Neutrophil (primary cell): ENCODE results near the gene LRRC61.

Experiments
- H3K27ac ChIP-seq: fragments of 200-600 bp; sonication (generic); 2 replicates; pipeline ENCODE4 v1.5.1; 2016; ENCODE audit warnings: mild to moderate bottlenecking, moderate library complexity
- H3K27me3 ChIP-seq: fragments of 200-600 bp; sonication (generic); 2 replicates; pipeline ENCODE4 v1.6.0; 2016; ENCODE audit warnings: mild to moderate bottlenecking
- H3K36me3 ChIP-seq: fragments of 200-600 bp; sonication (generic); 2 replicates; pipeline ENCODE4 v1.5.1; 2017
- H3K4me1 ChIP-seq, 2 experiments: fragments of 200-600 bp in 1 of 2; sonication (generic) in 1 of 2; 1 replicate in 1 of 2; 2 replicates in 1 of 2; pipeline versions ENCODE4 v1.5.1 to v1.6.1; 2013 to 2016; ENCODE audit warnings: low read depth in 1 of 2, low read length in 1 of 2, mild to moderate bottlenecking in 1 of 2, moderate library complexity in 1 of 2; ENCODE audit not compliant: control insufficient read depth in 1 of 2, insufficient read depth in 1 of 2
- H3K4me3 ChIP-seq, 2 experiments: fragments of 200-600 bp in 1 of 2; sonication (generic) in 1 of 2; 1 replicate in 1 of 2; 2 replicates in 1 of 2; pipeline ENCODE4 v1.5.1; 2013 to 2016; ENCODE audit warnings: low read depth in 1 of 2, low read length in 1 of 2, mild to moderate bottlenecking in 1 of 2, moderate library complexity in 1 of 2
- H3K9me3 ChIP-seq: fragments of 200-600 bp; sonication (generic); 2 replicates; pipeline ENCODE4 v1.5.1; 2016
- CTCF ChIP-seq: fragments of 200-600 bp; sonication (generic); IDR thresholded peaks from 2 replicates; pipeline ENCODE4 v1.5.1; 2016; ENCODE audit warnings: antibody characterized with exemption

Gene LRRC61

GRCh38 chr7:150337659-150338081, 14.5 kb downstream of the LRRC61 start:
- Histone ChIP-seq H3K9me3 (no peaks in the 10 kb centered on the region), H3K4me3 (no peak overlapping the region), H3K36me3 (peaks cover 59% of the 10 kb centered on the region), H3K4me1 (peaks cover 0 to 6% of the 10 kb centered on the region in 2 experiments), H3K27me3 (peaks cover 42% of the 10 kb centered on the region), H3K27ac (no peak overlapping the region)
- no peak for TF ChIP-seq CTCF

GRCh38 chr7:150338166-150338829, 15.1 kb downstream of the LRRC61 start:
- Histone ChIP-seq H3K36me3 (peaks cover 56% of the 10 kb centered on the region), H3K27ac (no peak overlapping the region), H3K4me3 (no peak overlapping the region), H3K4me1 (peaks cover 0 to 6% of the 10 kb centered on the region in 2 experiments), H3K9me3 (no peaks in the 10 kb centered on the region), H3K27me3 (peaks cover 48% of the 10 kb centered on the region)
- TF ChIP-seq CTCF = no peak

GRCh38 chr7:150339409-150339809, 16.3 kb downstream of the LRRC61 start:
- H3K9me3 ChIP-seq = peaks cover 3% of the 10 kb centered on the region
- H3K4me1 ChIP-seq = peaks cover 0 to 6% of the 10 kb centered on the region in 2 experiments
- peaks cover 59% of the 10 kb centered on the region for H3K27me3 ChIP-seq
- TF ChIP-seq CTCF = no peak
- H3K36me3 ChIP-seq = peaks cover 45% of the 10 kb centered on the region
- H3K4me3 ChIP-seq = no peak overlapping the region
- no peak overlapping the region for H3K27ac ChIP-seq

- TF ChIP-seq CTCF = no peak
- Histone ChIP-seq H3K9me3 (peaks cover 8% of the 10 kb centered on the region), H3K27me3 (peaks cover 67% of the 10 kb centered on the region), H3K4me3 (no peak overlapping the region), H3K36me3 (peaks cover 43% of the 10 kb centered on the region), H3K4me1 (peaks cover 0 to 6% of the 10 kb centered on the region in 2 experiments), H3K27ac (no peak overlapping the region)
These were observed 17.0 kb downstream of the LRRC61 start for GRCh38 chr7:150340024-150340749.

- Histone ChIP-seq H3K27me3 (peaks cover 73% of the 10 kb centered on the region), H3K27ac (no peak overlapping the region)
- no peak for TF ChIP-seq CTCF
These were observed 17.7 kb downstream of the LRRC61 start for GRCh38 chr7:150340875-150341262.

More at GRCh38 chr7:150340875-150341262, 17.7 kb downstream of the LRRC61 start:
- Histone ChIP-seq H3K9me3 (peaks cover 8% of the 10 kb centered on the region), H3K4me1 (peaks cover 0 to 6% of the 10 kb centered on the region in 2 experiments), H3K36me3 (peaks cover 38% of the 10 kb centered on the region), H3K4me3 (no peak overlapping the region)
